ENCODE data around the gene GNL1. TPM values are rescaled to one million over a fixed set of nuclear protein-coding genes. Genes with fewer than 3 reads are reported as not detected.

GNL1 gene
- total RNA-seq, 1 donor from 2014 or later: 49.0 TPM

GRCh38 chr6:30508890-30509736, 47.2 kb downstream of the GNL1 start:
- H3K4me3 ChIP-seq (ENCODE audit: insufficient read depth, low read depth, low read length): no peak overlapping the region
- H3K27ac Mint-ChIP-seq (ENCODE audit: unreplicated experiment): no peak overlapping the region
- no peaks in the 10 kb centered on the region for H4K20me1 ChIP-seq (ENCODE audit: insufficient read depth, low read length)
- DNase-seq (ENCODE audit: low read depth): no peak
- H3K4me3 Mint-ChIP-seq (ENCODE audit: unreplicated experiment): no peak overlapping the region
- H3K27me3 Mint-ChIP-seq (ENCODE audit: low read depth, unreplicated experiment): peaks cover 4% of the 10 kb centered on the region
- H3K4me1 Mint-ChIP-seq (ENCODE audit: low read depth, unreplicated experiment): peaks cover 9% of the 10 kb centered on the region
- no peaks in the 10 kb centered on the region for H3K36me3 ChIP-seq (ENCODE audit: insufficient read depth, low read length)
- FAIRE-seq: no peak
- no peaks in the 10 kb centered on the region for H3K9me3 Mint-ChIP-seq (ENCODE audit: unreplicated experiment)
- H3K4me2 ChIP-seq (ENCODE audit: low read length): peak overlapping the region; percentile 28
- H2AFZ ChIP-seq (ENCODE audit: low read depth, low read length): peak overlapping the region; percentile 9
- no peaks in the 10 kb centered on the region for H3K4me1 ChIP-seq (ENCODE audit: insufficient read depth, low read length)
- no peaks in the 10 kb centered on the region for H3K9me3 ChIP-seq (ENCODE audit: insufficient read depth, low read depth, low read length)
- no peak overlapping the region for H3K9ac ChIP-seq (ENCODE audit: low read length)
- no peak for TF ChIP-seq EZH2 (IDR thresholded peaks at IDR 0.05; ENCODE audit: insufficient read depth, low read length)
- TF ChIP-seq, protein P1, sequence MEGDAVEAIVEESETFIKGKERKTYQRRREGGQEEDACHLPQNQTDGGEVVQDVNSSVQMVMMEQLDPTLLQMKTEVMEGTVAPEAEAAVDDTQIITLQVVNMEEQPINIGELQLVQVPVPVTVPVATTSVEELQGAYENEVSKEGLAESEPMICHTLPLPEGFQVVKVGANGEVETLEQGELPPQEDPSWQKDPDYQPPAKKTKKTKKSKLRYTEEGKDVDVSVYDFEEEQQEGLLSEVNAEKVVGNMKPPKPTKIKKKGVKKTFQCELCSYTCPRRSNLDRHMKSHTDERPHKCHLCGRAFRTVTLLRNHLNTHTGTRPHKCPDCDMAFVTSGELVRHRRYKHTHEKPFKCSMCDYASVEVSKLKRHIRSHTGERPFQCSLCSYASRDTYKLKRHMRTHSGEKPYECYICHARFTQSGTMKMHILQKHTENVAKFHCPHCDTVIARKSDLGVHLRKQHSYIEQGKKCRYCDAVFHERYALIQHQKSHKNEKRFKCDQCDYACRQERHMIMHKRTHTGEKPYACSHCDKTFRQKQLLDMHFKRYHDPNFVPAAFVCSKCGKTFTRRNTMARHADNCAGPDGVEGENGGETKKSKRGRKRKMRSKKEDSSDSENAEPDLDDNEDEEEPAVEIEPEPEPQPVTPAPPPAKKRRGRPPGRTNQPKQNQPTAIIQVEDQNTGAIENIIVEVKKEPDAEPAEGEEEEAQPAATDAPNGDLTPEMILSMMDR (IDR thresholded peaks at IDR 0.05; ENCODE audit: insufficient read depth, low read depth, low read length): no peak
- H3K79me2 ChIP-seq (ENCODE audit: insufficient read depth, low read length): no peaks in the 10 kb centered on the region
- no peak overlapping the region for H3K27ac ChIP-seq (ENCODE audit: low read depth, low read length)
- no peaks in the 10 kb centered on the region for H3K36me3 Mint-ChIP-seq (ENCODE audit: low read depth, unreplicated experiment)
- H3K27me3 ChIP-seq (ENCODE audit: insufficient read depth, low read length): no peaks in the 10 kb centered on the region

GRCh38 chr6:30507849-30508827, 48.2 kb downstream of the GNL1 start:
- H3K27ac ChIP-seq (ENCODE audit: low read depth, low read length): no peak overlapping the region
- H3K27me3 Mint-ChIP-seq (ENCODE audit: low read depth, unreplicated experiment): peaks cover 4% of the 10 kb centered on the region
- H3K4me2 ChIP-seq (ENCODE audit: low read length): no peak overlapping the region
- H3K36me3 ChIP-seq (ENCODE audit: insufficient read depth, low read length): no peaks in the 10 kb centered on the region
- no peaks in the 10 kb centered on the region for H3K9me3 ChIP-seq (ENCODE audit: insufficient read depth, low read depth, low read length)
- H3K9me3 Mint-ChIP-seq (ENCODE audit: unreplicated experiment): no peaks in the 10 kb centered on the region
- H3K4me3 Mint-ChIP-seq (ENCODE audit: unreplicated experiment): no peak overlapping the region
- H3K4me1 ChIP-seq (ENCODE audit: insufficient read depth, low read length): no peaks in the 10 kb centered on the region
- no peaks in the 10 kb centered on the region for H4K20me1 ChIP-seq (ENCODE audit: insufficient read depth, low read length)
- no peak overlapping the region for H3K27ac Mint-ChIP-seq (ENCODE audit: unreplicated experiment)
- H3K79me2 ChIP-seq (ENCODE audit: insufficient read depth, low read length): no peaks in the 10 kb centered on the region
- no peak for FAIRE-seq
- H3K9ac ChIP-seq (ENCODE audit: low read length): no peak overlapping the region
- no peak overlapping the region for H3K4me3 ChIP-seq (ENCODE audit: insufficient read depth, low read depth, low read length)
- TF ChIP-seq, protein P1 (IDR thresholded peaks at IDR 0.05; ENCODE audit: insufficient read depth, low read depth, low read length): no peak
- TF ChIP-seq EZH2 (IDR thresholded peaks at IDR 0.05; ENCODE audit: insufficient read depth, low read length): no peak
- H3K27me3 ChIP-seq (ENCODE audit: insufficient read depth, low read length): no peaks in the 10 kb centered on the region
- H2AFZ ChIP-seq (ENCODE audit: low read depth, low read length): no peak overlapping the region
- H3K36me3 Mint-ChIP-seq (ENCODE audit: low read depth, unreplicated experiment): no peaks in the 10 kb centered on the region
- peaks cover 9% of the 10 kb centered on the region for H3K4me1 Mint-ChIP-seq (ENCODE audit: low read depth, unreplicated experiment)
- DNase-seq (ENCODE audit: low read depth): no peak

Measured in astrocyte (in vitro differentiated cells and primary cell).